ENCODE data around the gene PARD3B. TPM values are rescaled to one million over a fixed set of nuclear protein-coding genes. Genes with fewer than 3 reads are reported as not detected.

The PARD3B gene
- total RNA-seq, 1 experiment from 2014 or later: 2.0 TPM

- RAD21 ChIA-PET (ENCODE audit: low non-redundant PET in 1 of 2, low total read pairs in 2 of 2, uncharacterized antibody in 2 of 2, unreplicated experiment in 2 of 2): no interaction called here
- no peak for ATAC-seq
Observed at GRCh38 chr2:205041472-205042130, 496.3 kb downstream of the PARD3B start.

More at GRCh38 chr2:205041472-205042130, 496.3 kb downstream of the PARD3B start:
- ChIA-PET POLR2A (no interaction called here), CTCF (no interaction called here)
- BruUV-seq (replicated peaks): no TSS peak
- no peaks in the 10 kb centered on the region for H3K27me3 ChIP-seq (ENCODE audit: insufficient read depth, low read length)
- no peak overlapping the region for H3K9ac ChIP-seq (ENCODE audit: low read length)
- DNase-seq (ENCODE audit: low read depth, low spot score): no peak
- no peaks in the 10 kb centered on the region for H3K9me2 ChIP-seq (ENCODE audit: insufficient read depth)
- TF ChIP-seq TCF7L2 (IDR thresholded peaks at IDR 0.05; ENCODE audit: borderline replicate concordance, extremely low read depth, insufficient read depth, insufficient read length): no peak
- TF ChIP-seq MAX (IDR thresholded peaks at IDR 0.05): no peak
- no peak for TF ChIP-seq JUND (IDR thresholded peaks at IDR 0.05)
- TF ChIP-seq CTCF (IDR thresholded peaks at IDR 0.05 in 2 of 3, conservative IDR thresholded peaks at IDR 0.05 in 1 of 3; ENCODE audit: borderline replicate concordance in 1 of 3, insufficient read depth in 1 of 3, low read depth in 2 of 3, low read length in 2 of 3): no peak
- no peak for TF ChIP-seq SP1 (IDR thresholded peaks at IDR 0.05; ENCODE audit: low read depth)
- TF ChIP-seq EZH2phosphoT487 (IDR thresholded peaks at IDR 0.05; ENCODE audit: borderline replicate concordance): no peak
- no peak for TF ChIP-seq ZBTB33 (IDR thresholded peaks at IDR 0.05; ENCODE audit: extremely low read depth, insufficient replicate concordance, low read length)
- TF ChIP-seq FOSL1 (IDR thresholded peaks at IDR 0.05; ENCODE audit: low read depth): no peak
- TF ChIP-seq ATF3 (IDR thresholded peaks at IDR 0.05): no peak
- no peak for TF ChIP-seq ZNF274 (IDR thresholded peaks at IDR 0.05; ENCODE audit: low read depth, low read length)
- no peak for TF ChIP-seq CBX3 (IDR thresholded peaks at IDR 0.05; ENCODE audit: low read depth)
- no peak for TF ChIP-seq RAD21 (IDR thresholded peaks at IDR 0.05; ENCODE audit: low read depth)
- no peak for TF ChIP-seq SRF (IDR thresholded peaks at IDR 0.05; ENCODE audit: low read depth)
- H3K4me3 ChIP-seq (replicated peaks in 1 of 2; ENCODE audit: low read depth in 1 of 2, low read length in 2 of 2): no peak overlapping the region
- H3K27ac ChIP-seq (ENCODE audit: low read depth, low read length): no peak overlapping the region
- H2AFZ ChIP-seq (ENCODE audit: low read depth, low read length, poor library complexity, severe bottlenecking): no peak overlapping the region
- no peaks in the 10 kb centered on the region for H4K20me1 ChIP-seq (ENCODE audit: insufficient read depth)
- intact Hi-C loops (cut with micrococcal nuclease): no loop called here
- no peaks in the 10 kb centered on the region for H3K4me1 ChIP-seq (ENCODE audit: control insufficient read depth in 1 of 2, insufficient read depth in 2 of 2, low read length in 2 of 2)
- H3K79me2 ChIP-seq (ENCODE audit: insufficient read depth, low read length): no peaks in the 10 kb centered on the region
- H3K4me2 ChIP-seq (ENCODE audit: low read length): no peak overlapping the region
- no peaks in the 10 kb centered on the region for H3K36me3 ChIP-seq (ENCODE audit: control insufficient read depth in 1 of 2, insufficient read depth in 2 of 2, low read length in 2 of 2)
- H3K9me3 ChIP-seq (ENCODE audit: control insufficient read depth in 1 of 2, insufficient read depth in 1 of 2, low read depth in 1 of 2, low read length in 2 of 2): no peaks in the 10 kb centered on the region
